ENCODE data around the gene GOLGA6B. TPM values are rescaled to one million over a fixed set of nuclear protein-coding genes. Genes with fewer than 3 reads are reported as not detected.
"Not testable (repeated sequence)": the region's sequence is repeated elsewhere in the genome, so short reads cannot be mapped to it uniquely, and the experiment has no call there.

Gene GOLGA6B
- total RNA-seq (2016; rRNA removed; fragmentation: Illumina TruSeq; extraction: Trizol) (not detected in 2 replicates), polyA plus RNA-seq (2011; rRNA removed) (0.04 TPM in 1 of 2 replicates, not detected in the other), polyA minus RNA-seq (2011; rRNA and poly(A)+ RNA removed; ENCODE audit: low replicate concordance) (not detected in 2 replicates), Bru-seq, nascent RNA (not detected), BruChase-seq, experiment 1, labeled RNA remaining after a 6-hour chase (percentile 14 among the genes with signal in this experiment), BruChase-seq, experiment 2, labeled RNA remaining after a 2-hour chase (percentile 10 among the genes with signal in this experiment)
- total RNA-seq (2016; cell fraction: cytosol; rRNA removed; fragmentation: Illumina TruSeq; extraction: Trizol; ENCODE audit: low read depth), result not detected in 2 replicates
- total RNA-seq (2016; cell fraction: insoluble cytoplasmic fraction; rRNA removed; fragmentation: Illumina TruSeq; extraction: Trizol), result 0.28 TPM in 1 of 2 replicates, not detected in the other
- not detected in 2 replicates for total RNA-seq (2016; cell fraction: membrane; rRNA removed; fragmentation: Illumina TruSeq; extraction: Trizol)
- total RNA-seq (2016; cell fraction: nucleus; rRNA removed; fragmentation: Illumina TruSeq; extraction: Trizol), result not detected in 2 replicates
- not detected in 2 replicates for polyA plus RNA-seq (2011; cell fraction: cytosol; rRNA removed)
- polyA plus RNA-seq (2011; cell fraction: nucleus; rRNA removed), result 0.08 TPM in 1 of 2 replicates, not detected in the other
- not detected in 2 replicates for polyA plus RNA-seq (2012)
- polyA plus RNA-seq (2016; cell fraction: cytosol; fragmentation: Illumina TruSeq; extraction: Trizol; ENCODE audit: low read depth), result not detected in 2 replicates
- not detected in 2 replicates for polyA plus RNA-seq (2016; cell fraction: insoluble cytoplasmic fraction; fragmentation: Illumina TruSeq; extraction: Trizol; ENCODE audit: low read depth)
- not detected in 2 replicates for polyA plus RNA-seq (2016; cell fraction: membrane; fragmentation: Illumina TruSeq; extraction: Trizol; ENCODE audit: low read depth)
- polyA plus RNA-seq (2016; cell fraction: nucleus; fragmentation: Illumina TruSeq; extraction: Trizol; ENCODE audit: insufficient read depth, low read depth), result not detected in 2 replicates
- polyA minus RNA-seq (2011; cell fraction: cytosol; rRNA and poly(A)+ RNA removed), result not detected in 2 replicates
- polyA minus RNA-seq (2011; cell fraction: nucleus; rRNA and poly(A)+ RNA removed), result not detected in 2 replicates
- long read RNA-seq, experiment 1, result 0 reads
- long read RNA-seq, experiment 2, result 0 reads

- H3K4me1 ChIP-seq (ENCODE audit: insufficient read depth, low read length); FAIRE-seq; DNase-seq (ENCODE audit: low spot score); in situ Hi-C loops (cut with HindIII; ENCODE audit: extremely low pct_ligation_motif_present, low pct_unique_long_range_greater_than_20kb); H3K79me2 ChIP-seq (ENCODE audit: insufficient read depth, low read length); H3K27ac ChIP-seq (ENCODE audit: extremely low read length, insufficient read depth, low read length); CTCF ChIA-PET (ENCODE audit: low intra/inter-chr PET ratio, low total read pairs); H3K27me3 ChIP-seq (ENCODE audit: control insufficient read depth in 1 of 2, insufficient read depth in 2 of 2, low read length in 2 of 2); BruUV-seq (replicated peaks); H3K4me3 ChIP-seq (replicated peaks in 1 of 3; ENCODE audit: insufficient read depth in 1 of 3, low read depth in 2 of 3, low read length in 3 of 3); H3K9ac ChIP-seq (ENCODE audit: insufficient read depth, low read depth, low read length); H3K4me2 ChIP-seq (ENCODE audit: low read depth, low read length); H3K9me3 ChIP-seq (ENCODE audit: low read length); POLR2A ChIA-PET; H3K36me3 ChIP-seq (replicated peaks in 1 of 2; ENCODE audit: control insufficient read depth in 1 of 2, insufficient read depth in 2 of 2, low read length in 2 of 2); H4K20me1 ChIP-seq (ENCODE audit: insufficient read depth, low read length); intact Hi-C loops (cut with micrococcal nuclease; ENCODE audit: unreplicated experiment); H2AFZ ChIP-seq (ENCODE audit: low read length); ATAC-seq: not testable (repeated sequence)
- no CpG with 5 or more reads among the region's 7 CpGs for WGBS (ENCODE audit: low lambda C conversion rate)
Measured at GRCh38 chr15:72654397-72654796, at the start of gene GOLGA6B. Gene GOLGA6B, plus strand, starts transcription at chr15:72654697. Its CDS starts 41 bp downstream, at chr15:72654738.

- Histone ChIP-seq H3K9ac (ENCODE audit: insufficient read depth, low read depth, low read length) (no peak overlapping the region), H3K4me3 (replicated peaks in 1 of 3; ENCODE audit: insufficient read depth in 1 of 3, low read depth in 2 of 3, low read length in 3 of 3) (no peak overlapping the region), H3K9me3 (ENCODE audit: low read length) (no peaks in the 10 kb centered on the region), H3K27ac (ENCODE audit: extremely low read length, insufficient read depth, low read length) (no peak overlapping the region), H3K27me3 (ENCODE audit: control insufficient read depth in 1 of 2, insufficient read depth in 2 of 2, low read length in 2 of 2) (no peaks in the 10 kb centered on the region; a peak in 1 of 5 replicates), H3K4me2 (ENCODE audit: low read depth, low read length) (no peak overlapping the region), H2AFZ (ENCODE audit: low read length) (no peak overlapping the region), H3K79me2 (ENCODE audit: insufficient read depth, low read length) (no peaks in the 10 kb centered on the region), H4K20me1 (ENCODE audit: insufficient read depth, low read length) (no peaks in the 10 kb centered on the region), H3K36me3 (replicated peaks in 1 of 2; ENCODE audit: control insufficient read depth in 1 of 2, insufficient read depth in 2 of 2, low read length in 2 of 2) (no peaks in the 10 kb centered on the region), H3K4me1 (ENCODE audit: insufficient read depth, low read length) (peaks cover 23% of the 10 kb centered on the region)
- DNase-seq (ENCODE audit: low spot score) (no peak), FAIRE-seq (no peak), ATAC-seq (no peak)
- in situ Hi-C loops (cut with HindIII; ENCODE audit: extremely low pct_ligation_motif_present, low pct_unique_long_range_greater_than_20kb), result loop anchor here (10.0 kb wide), 1 partner anchor 80 kb away; the partner anchor contains the start of genes BBS4 and HIGD2B
- no peak for TF ChIP-seq ZNF589 (CRISPR knock-in tag; conservative IDR thresholded peaks at IDR 0.05)
- no peak for TF ChIP-seq PTBP1 (IDR thresholded peaks at IDR 0.05; ENCODE audit: low read depth, low read length, poor library complexity, severe bottlenecking)
- no peak for TF ChIP-seq ZC3H4 (CRISPR knock-in tag; IDR thresholded peaks at IDR 0.05; ENCODE audit: borderline replicate concordance)
- TF ChIP-seq JARID2 (CRISPR knock-in tag; IDR thresholded peaks at IDR 0.05; ENCODE audit: insufficient replicate concordance), result no peak
- BruUV-seq (replicated peaks), result no TSS peak
- CTCF ChIA-PET (ENCODE audit: low intra/inter-chr PET ratio, low total read pairs), result no interaction called here
- POLR2A ChIA-PET, result no interaction called here
- intact Hi-C loops (cut with micrococcal nuclease; ENCODE audit: unreplicated experiment), result loop anchor here (5.0 kb wide), 1 partner anchor 83 kb away; the partner anchor contains the start of genes BBS4 and HIGD2B
- 79% methylated on average over 4 of the region's 4 CpGs for WGBS (ENCODE audit: low lambda C conversion rate)
Measured at GRCh38 chr15:72604794-72605193, 49.7 kb upstream of the GOLGA6B start.

All from HepG2 (cell line).